ENCODE results near the gene DENND1A. TPM values are rescaled to one million over a fixed set of nuclear protein-coding genes. Genes with fewer than 3 reads are reported as not detected.

DENND1A gene
- total and polyA plus RNA-seq, 2 of the 13 experiments (the other 11 are each of a cell fraction or from before 2014, with no cell fraction given): 14.8 to 30.1 TPM

DNA sequence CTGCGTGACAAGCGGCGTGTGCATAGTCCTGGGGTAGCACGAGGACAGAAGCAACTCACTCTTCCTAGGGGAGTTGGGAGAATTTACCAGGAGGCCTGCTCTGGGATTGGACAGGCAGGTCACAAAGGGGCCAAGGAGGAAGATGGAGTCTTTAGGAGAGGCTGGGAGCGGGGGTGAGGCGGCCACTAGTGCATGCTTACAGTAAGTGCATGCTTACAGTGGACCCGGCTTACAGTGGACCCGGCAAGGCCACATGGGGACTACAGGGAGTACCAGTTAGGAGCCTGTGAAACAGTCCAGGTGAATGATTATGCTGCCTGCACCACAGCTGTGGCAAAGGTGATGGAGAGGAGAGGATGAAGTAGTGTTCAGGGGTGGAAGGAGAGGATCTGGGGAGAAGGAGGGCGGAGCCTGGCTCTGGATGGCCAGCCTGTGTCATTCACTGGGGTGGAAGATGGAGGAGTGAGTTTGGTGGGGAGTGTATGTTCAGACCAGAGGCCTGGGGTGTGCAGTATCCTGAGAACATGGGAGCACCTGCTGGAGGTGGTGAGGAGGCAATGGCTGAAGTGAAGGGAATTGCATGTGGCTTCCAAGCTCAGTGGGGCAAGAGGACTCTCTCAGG lies 495.2 kb downstream of the DENND1A start:
- Histone ChIP-seq H3K27me3 (ENCODE audit: control insufficient read depth in 1 of 2, insufficient read depth in 2 of 2, low read length in 2 of 2) (no peaks in the 10 kb centered on the region), H3K9me3 (ENCODE audit: low read length) (no peaks in the 10 kb centered on the region), H3K79me2 (ENCODE audit: insufficient read depth, low read length) (no peaks in the 10 kb centered on the region), H3K4me2 (ENCODE audit: low read depth, low read length) (peak overlapping the region; percentile 63), H4K20me1 (ENCODE audit: insufficient read depth, low read length) (no peaks in the 10 kb centered on the region), H3K9ac (ENCODE audit: insufficient read depth, low read depth, low read length) (peak overlapping the region; percentile 19; the same call in 1 of the 2 replicates), H3K27ac (ENCODE audit: extremely low read length, insufficient read depth, low read length) (peak overlapping the region; percentile 69), H3K4me1 (ENCODE audit: insufficient read depth, low read length) (peaks cover 46% of the 10 kb centered on the region), H2AFZ (ENCODE audit: low read length) (no peak overlapping the region), H3K36me3 (replicated peaks in 1 of 2; ENCODE audit: control insufficient read depth in 1 of 2, insufficient read depth in 2 of 2, low read length in 2 of 2) (peaks cover 5 to 16% of the 10 kb centered on the region in 2 experiments), H3K4me3 (replicated peaks in 1 of 3; ENCODE audit: insufficient read depth in 1 of 3, low read depth in 2 of 3, low read length in 3 of 3) (peak overlapping the region in 1 of 3 experiments; percentile 34; a peak in 1 of 6 replicates)
- in situ Hi-C loops (cut with HindIII; ENCODE audit: extremely low pct_ligation_motif_present, low pct_unique_long_range_greater_than_20kb): no loop called here
- ChIA-PET CTCF (ENCODE audit: low intra/inter-chr PET ratio, low total read pairs) (no interaction called here), POLR2A (interaction anchor here (1.7 to 2.3 kb wide), 3 partner anchors 31 to 35 kb away, joined by 6 to 8 read pairs (median 7); no protein-coding TSS in a partner anchor)
- no TSS peak for BruUV-seq (replicated peaks)
- ATAC-seq (peak; percentile 88), DNase-seq (ENCODE audit: low spot score) (peak; percentile 12), FAIRE-seq (no peak)
- 90% methylated on average over 9 of the region's 9 CpGs for WGBS (ENCODE audit: low lambda C conversion rate)
- intact Hi-C loops (cut with micrococcal nuclease; ENCODE audit: unreplicated experiment): loop anchor here (2.0 kb wide), 1 partner anchor 32 kb away; no protein-coding TSS in a partner anchor
- TF ChIP-seq NAIF1 (CRISPR knock-in tag; IDR thresholded peaks at IDR 0.05; ENCODE audit: borderline replicate concordance) (no peak), ZNF235 (CRISPR knock-in tag; IDR thresholded peaks at IDR 0.05; ENCODE audit: borderline replicate concordance) (no peak), SETDB1 (CRISPR knock-in tag; IDR thresholded peaks at IDR 0.05; ENCODE audit: borderline replicate concordance) (no peak), NONO (IDR thresholded peaks at IDR 0.05) (no peak), NONO (CRISPR knock-in tag; conservative IDR thresholded peaks at IDR 0.05) (no peak), PHF8 (CRISPR knock-in tag; IDR thresholded peaks at IDR 0.05) (no peak), ZNF296 (CRISPR knock-in tag; conservative IDR thresholded peaks at IDR 0.05) (no peak), SP2 (CRISPR knock-in tag; IDR thresholded peaks at IDR 0.05) (no peak)
- TF ChIP-seq, protein P1, sequence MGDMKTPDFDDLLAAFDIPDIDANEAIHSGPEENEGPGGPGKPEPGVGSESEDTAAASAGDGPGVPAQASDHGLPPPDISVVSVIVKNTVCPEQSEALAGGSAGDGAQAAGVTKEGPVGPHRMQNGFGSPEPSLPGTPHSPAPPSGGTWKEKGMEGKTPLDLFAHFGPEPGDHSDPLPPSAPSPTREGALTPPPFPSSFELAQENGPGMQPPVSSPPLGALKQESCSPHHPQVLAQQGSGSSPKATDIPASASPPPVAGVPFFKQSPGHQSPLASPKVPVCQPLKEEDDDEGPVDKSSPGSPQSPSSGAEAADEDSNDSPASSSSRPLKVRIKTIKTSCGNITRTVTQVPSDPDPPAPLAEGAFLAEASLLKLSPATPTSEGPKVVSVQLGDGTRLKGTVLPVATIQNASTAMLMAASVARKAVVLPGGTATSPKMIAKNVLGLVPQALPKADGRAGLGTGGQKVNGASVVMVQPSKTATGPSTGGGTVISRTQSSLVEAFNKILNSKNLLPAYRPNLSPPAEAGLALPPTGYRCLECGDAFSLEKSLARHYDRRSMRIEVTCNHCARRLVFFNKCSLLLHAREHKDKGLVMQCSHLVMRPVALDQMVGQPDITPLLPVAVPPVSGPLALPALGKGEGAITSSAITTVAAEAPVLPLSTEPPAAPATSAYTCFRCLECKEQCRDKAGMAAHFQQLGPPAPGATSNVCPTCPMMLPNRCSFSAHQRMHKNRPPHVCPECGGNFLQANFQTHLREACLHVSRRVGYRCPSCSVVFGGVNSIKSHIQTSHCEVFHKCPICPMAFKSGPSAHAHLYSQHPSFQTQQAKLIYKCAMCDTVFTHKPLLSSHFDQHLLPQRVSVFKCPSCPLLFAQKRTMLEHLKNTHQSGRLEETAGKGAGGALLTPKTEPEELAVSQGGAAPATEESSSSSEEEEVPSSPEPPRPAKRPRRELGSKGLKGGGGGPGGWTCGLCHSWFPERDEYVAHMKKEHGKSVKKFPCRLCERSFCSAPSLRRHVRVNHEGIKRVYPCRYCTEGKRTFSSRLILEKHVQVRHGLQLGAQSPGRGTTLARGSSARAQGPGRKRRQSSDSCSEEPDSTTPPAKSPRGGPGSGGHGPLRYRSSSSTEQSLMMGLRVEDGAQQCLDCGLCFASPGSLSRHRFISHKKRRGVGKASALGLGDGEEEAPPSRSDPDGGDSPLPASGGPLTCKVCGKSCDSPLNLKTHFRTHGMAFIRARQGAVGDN (CRISPR knock-in tag; IDR thresholded peaks at IDR 0.05): peak; percentile 16; the same call in 1 of the 2 replicates
- TF ChIP-seq, protein P2, sequence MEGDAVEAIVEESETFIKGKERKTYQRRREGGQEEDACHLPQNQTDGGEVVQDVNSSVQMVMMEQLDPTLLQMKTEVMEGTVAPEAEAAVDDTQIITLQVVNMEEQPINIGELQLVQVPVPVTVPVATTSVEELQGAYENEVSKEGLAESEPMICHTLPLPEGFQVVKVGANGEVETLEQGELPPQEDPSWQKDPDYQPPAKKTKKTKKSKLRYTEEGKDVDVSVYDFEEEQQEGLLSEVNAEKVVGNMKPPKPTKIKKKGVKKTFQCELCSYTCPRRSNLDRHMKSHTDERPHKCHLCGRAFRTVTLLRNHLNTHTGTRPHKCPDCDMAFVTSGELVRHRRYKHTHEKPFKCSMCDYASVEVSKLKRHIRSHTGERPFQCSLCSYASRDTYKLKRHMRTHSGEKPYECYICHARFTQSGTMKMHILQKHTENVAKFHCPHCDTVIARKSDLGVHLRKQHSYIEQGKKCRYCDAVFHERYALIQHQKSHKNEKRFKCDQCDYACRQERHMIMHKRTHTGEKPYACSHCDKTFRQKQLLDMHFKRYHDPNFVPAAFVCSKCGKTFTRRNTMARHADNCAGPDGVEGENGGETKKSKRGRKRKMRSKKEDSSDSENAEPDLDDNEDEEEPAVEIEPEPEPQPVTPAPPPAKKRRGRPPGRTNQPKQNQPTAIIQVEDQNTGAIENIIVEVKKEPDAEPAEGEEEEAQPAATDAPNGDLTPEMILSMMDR (CRISPR knock-in tag; IDR thresholded peaks at IDR 0.05): peak; percentile 46
- TF ChIP-seq, protein P3, sequence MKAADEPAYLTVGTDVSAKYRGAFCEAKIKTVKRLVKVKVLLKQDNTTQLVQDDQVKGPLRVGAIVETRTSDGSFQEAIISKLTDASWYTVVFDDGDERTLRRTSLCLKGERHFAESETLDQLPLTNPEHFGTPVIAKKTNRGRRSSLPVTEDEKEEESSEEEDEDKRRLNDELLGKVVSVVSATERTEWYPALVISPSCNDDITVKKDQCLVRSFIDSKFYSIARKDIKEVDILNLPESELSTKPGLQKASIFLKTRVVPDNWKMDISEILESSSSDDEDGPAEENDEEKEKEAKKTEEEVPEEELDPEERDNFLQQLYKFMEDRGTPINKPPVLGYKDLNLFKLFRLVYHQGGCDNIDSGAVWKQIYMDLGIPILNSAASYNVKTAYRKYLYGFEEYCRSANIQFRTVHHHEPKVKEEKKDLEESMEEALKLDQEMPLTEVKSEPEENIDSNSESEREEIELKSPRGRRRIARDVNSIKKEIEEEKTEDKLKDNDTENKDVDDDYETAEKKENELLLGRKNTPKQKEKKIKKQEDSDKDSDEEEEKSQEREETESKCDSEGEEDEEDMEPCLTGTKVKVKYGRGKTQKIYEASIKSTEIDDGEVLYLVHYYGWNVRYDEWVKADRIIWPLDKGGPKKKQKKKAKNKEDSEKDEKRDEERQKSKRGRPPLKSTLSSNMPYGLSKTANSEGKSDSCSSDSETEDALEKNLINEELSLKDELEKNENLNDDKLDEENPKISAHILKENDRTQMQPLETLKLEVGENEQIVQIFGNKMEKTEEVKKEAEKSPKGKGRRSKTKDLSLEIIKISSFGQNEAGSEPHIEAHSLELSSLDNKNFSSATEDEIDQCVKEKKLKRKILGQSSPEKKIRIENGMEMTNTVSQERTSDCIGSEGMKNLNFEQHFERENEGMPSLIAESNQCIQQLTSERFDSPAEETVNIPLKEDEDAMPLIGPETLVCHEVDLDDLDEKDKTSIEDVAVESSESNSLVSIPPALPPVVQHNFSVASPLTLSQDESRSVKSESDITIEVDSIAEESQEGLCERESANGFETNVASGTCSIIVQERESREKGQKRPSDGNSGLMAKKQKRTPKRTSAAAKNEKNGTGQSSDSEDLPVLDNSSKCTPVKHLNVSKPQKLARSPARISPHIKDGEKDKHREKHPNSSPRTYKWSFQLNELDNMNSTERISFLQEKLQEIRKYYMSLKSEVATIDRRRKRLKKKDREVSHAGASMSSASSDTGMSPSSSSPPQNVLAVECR (CRISPR knock-in tag; IDR thresholded peaks at IDR 0.05; ENCODE audit: borderline replicate concordance): 0 out of 2 replicates have a peak, but pooled peaks have one; percentile 8
